GM18858 (cell line): Measurements from ENCODE around the gene THRA.

Experiments
- ATAC-seq: cut with Tn5 transposase; IDR thresholded peaks from one replicate; pipeline ENCODE4 v1.9.1; 2021; ENCODE audit not compliant: unreplicated experiment

Gene THRA, protein sequence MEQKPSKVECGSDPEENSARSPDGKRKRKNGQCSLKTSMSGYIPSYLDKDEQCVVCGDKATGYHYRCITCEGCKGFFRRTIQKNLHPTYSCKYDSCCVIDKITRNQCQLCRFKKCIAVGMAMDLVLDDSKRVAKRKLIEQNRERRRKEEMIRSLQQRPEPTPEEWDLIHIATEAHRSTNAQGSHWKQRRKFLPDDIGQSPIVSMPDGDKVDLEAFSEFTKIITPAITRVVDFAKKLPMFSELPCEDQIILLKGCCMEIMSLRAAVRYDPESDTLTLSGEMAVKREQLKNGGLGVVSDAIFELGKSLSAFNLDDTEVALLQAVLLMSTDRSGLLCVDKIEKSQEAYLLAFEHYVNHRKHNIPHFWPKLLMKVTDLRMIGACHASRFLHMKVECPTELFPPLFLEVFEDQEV

DNA sequence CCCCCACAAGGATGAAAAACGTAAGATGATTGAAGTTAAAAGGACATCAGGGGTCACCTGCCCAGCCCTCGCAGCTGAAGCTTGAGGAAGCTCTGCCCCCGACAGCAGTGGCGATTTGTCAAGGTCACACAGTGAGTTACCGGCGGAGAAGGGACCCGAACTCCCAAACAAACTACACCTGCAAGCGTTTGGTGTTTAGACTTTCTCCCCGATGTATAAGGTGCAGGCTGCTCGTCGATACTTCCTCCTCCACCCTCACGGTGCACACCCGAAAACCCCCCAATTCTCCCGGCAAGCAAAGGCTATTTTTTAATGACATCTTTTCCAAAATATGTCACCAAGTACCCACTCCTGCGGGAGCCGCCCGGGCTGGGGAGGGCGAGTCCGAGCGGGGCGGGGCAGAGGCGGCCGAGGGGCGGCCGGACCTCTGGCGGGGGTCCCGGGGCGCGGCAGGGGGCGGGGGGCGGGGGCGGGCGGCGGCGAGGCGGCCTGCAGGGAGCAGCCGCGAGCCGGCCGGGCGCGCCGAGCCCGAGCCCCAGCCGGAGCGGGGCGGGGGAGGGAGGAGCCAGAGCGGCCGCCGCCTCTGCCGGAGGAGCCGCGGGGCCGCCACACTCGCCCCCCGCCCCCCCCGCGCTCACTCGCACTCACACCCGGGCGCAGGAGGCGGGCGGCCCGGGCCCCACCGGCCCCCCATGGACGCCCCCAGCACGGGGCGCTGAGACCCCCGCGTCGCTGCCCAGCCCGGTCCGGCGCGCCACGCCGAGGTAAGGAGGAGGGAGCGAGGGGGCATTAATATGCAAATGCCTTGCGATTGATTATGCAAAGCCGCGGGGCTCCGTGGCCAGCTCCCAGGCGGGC, at the start of gene THRA:
THRA (plus strand) TSS at position 637 of the 858 bp plus-strand sequence. CDS start 11,524 bp downstream, outside the sequence.
- no peak for ATAC-seq

DNA sequence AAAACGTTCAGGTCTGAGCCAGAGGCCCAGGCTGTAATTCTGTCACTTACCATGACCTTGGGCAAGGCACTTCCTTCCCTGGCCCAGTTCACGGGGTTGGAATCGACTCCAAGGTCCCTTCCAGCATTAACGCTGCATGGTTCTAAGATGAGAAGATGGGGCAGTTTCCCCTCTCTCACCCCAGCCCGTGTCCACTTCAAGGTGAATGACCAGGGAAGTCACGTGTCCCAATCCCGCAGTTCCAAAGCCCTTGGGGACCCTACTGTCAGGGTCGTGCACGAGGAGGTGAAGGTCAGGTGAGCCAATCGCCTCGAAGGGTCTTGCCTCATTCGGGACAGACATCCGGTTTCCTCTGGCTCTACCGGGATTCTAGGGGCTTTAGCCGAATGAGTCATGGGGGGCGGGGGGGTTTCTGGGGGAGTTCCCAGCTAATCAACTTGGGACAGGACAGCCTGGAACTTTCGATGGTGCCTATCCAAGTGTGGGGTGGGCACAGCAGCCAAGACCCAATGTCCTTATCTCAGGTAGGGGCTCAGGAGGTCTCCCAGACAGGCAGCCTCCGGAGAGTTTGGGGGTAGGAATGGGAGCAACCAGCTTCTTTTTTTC, 48.3 kb upstream of the THRA start:
- no peak for ATAC-seq

GRCh38 chr17:40015005-40015997, 47.5 kb upstream of the THRA start, which contains the start of gene CSF3:
Gene CSF3 (plus strand): TSS chr17:40015440. CDS start chr17:40015475, 35 bp downstream.
- ATAC-seq = no peak

DNA sequence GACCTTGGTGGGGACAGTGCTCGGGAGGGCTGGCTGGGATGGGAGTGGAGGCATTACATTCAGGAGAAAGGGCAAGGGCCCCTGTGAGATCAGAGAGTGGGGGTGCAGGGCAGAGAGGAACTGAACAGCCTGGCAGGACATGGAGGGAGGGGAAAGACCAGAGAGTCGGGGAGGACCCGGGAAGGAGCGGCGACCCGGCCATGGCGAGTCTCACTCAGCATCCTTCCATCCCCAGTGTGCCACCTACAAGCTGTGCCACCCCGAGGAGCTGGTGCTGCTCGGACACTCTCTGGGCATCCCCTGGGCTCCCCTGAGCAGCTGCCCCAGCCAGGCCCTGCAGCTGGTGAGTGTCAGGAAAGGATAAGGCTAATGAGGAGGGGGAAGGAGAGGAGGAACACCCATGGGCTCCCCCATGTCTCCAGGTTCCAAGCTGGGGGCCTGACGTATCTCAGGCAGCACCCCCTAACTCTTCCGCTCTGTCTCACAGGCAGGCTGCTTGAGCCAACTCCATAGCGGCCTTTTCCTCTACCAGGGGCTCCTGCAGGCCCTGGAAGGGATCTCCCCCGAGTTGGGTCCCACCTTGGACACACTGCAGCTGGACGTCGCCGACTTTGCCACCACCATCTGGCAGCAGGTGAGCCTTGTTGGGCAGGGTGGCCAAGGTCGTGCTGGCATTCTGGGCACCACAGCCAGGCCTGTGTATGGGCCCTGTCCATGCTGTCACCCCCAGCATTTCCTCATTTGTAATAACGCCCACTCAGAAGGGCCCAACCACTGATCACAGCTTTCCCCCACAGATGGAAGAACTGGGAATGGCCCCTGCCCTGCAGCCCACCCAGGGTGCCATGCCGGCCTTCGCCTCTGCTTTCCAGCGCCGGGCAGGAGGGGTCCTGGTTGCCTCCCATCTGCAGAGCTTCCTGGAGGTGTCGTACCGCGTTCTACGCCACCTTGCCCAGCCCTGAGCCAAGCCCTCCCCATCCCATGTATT, 46.5 kb upstream of the THRA start:
- ATAC-seq = no peak

DNA sequence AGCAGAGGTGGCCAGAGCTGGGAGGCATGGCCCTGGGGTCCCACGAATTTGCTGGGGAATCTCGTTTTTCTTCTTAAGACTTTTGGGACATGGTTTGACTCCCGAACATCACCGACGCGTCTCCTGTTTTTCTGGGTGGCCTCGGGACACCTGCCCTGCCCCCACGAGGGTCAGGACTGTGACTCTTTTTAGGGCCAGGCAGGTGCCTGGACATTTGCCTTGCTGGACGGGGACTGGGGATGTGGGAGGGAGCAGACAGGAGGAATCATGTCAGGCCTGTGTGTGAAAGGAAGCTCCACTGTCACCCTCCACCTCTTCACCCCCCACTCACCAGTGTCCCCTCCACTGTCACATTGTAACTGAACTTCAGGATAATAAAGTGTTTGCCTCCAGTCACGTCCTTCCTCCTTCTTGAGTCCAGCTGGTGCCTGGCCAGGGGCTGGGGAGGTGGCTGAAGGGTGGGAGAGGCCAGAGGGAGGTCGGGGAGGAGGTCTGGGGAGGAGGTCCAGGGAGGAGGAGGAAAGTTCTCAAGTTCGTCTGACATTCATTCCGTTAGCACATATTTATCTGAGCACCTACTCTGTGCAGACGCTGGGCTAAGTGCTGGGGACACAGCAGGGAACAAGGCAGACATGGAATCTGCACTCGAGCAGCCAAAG, 45.2 kb upstream of the THRA start:
- ATAC-seq = no peak

GRCh38 chr17:40018211-40019121, 44.3 kb upstream of the THRA start:
- no peak for ATAC-seq

DNA sequence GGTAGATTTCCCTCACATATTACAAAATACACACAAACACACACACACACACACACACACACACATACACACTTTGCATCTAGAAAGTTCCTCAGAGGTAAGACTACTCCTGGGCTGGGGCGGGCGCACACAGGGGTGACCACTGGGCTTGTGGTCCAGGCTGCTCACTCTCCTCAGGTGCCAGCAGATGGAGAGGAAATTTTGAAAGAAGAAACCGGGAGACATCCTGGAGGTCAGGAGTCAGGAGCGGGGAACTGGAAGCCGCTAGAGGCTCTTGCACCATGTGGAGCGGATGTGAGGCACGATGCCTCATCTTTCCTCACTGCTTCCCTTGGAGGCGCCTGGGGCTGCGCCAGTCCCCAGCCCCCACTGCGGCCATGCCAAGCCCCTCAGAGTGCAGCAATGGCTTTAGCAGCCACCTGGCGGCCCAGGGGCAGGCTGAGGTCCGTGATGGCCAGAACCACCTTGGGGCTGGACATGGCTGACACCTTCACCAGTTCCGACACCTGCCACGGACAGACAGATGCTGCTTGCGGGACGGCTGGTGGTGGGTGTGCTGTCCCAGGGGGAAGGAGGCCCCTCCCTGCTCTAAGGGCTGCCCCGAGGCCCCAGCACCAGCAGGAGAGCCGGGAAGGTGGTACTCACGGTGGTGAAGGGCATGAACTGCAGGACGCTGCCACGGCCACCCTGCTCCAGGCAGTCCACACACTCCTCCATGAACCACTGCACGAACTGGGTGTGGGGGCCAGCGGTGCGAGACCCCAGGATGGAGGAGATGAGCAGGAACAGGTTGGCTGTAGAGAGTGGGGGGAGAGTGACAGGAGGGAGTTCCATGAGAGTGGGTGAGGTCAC, 43.4 kb upstream of the THRA start:
- no peak for ATAC-seq

DNA sequence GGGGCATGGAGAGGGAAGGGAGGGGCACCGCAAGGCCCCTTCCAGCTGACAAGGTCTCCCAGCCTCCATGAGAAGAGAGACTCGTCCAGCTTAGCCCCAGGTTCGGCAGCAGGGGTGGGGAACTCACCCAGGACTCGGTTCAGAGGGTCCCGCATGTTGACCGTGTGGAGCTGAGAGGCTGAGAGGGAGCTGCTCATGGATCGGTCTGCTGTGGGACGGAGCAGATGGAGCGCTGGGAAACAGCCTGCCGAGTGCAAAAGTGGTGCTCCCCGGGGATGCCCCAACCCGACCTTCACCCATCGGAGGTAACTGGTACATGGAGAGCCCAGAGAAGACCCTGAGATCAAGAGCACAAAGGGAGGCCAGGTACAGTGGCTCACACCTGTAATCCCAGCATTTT, 42.6 kb upstream of the THRA start:
- ATAC-seq = no peak

GRCh38 chr17:40021451-40021971, 41.3 kb upstream of the THRA start:
- ATAC-seq = no peak

DNA sequence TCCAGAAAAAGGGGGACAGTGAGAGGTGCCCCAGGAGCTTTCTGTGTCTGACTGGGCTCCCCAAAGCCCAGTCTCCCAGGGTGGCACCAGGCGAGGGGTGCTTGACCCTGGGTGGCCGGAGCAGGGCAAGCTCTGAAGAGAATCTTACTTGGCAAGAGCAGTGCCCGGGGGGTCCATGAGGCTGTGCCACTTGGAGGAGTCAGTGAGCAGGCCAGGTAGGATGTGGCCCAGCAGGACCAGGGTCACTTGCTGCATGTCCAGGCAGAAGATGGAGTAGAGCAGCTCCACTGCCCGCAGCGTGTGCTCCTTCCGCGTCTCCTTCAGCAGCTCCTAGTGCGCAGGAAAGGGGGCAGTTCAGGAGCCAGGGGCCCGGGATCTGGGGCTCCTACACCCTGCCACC, 40.3 kb upstream of the THRA start:
- no peak for ATAC-seq

DNA sequence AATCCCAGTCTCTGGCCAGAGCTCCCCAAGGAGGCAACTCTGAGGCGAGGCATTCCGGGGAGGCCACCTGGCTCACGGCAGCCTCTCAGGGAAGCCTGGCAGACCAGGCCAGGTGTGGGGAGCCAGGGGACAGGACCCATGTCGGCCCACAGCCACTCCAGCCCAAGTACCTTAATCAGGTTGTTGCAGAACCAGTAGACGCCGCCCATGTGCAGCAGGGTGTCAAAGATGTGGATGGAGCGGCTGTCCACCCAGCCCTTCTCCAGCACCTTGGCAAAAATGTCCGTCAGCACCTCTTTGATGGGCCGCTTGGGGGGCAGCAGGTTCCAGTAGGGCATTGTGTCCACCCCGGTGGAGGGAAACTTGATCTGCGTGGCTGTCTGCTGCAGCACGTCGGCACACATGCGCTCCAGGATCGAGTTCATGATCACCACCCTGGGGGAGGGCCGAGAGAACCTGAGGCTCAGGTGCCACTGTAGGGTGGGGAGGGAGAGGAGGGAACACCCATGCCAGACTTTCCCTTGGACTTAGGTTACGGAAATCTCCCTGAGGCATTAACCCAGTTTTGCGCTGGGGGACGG, 39.7 kb upstream of the THRA start:
- no peak for ATAC-seq

DNA sequence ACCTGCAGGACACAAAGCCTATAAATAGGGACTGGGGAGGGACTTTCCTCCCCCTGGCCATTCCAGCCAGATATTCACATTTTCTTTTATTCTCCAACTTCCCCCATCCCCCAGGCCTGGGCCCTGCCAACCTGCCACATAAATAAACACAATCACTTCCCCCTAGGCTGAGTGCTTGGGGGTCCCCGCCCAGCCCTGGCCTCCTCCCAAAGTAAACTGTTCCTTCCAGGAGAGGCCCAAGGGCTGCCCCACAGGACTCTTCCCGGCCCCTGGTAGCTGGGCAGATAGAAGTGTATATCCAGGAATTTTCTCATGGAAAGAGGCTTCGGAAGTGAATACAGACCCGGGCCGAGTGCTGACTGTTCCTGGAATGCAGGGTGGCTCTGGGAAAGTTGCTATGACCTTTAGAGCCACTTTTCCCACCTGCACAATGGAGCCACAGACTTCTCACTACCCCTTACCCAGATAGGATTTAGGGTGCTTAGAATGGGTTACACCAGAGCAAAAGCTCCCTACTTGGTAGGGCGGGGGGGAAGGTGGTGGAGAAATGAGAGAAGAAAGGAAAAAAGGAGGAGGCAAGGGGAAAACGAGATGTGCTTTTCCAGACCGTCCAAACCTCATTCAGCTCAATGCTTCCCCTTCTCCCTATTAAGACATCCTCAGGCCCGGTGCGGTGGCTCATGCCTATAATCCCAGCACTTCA, 39.0 kb upstream of the THRA start:
- ATAC-seq = no peak

- ATAC-seq = no peak
Observed at GRCh38 chr17:40024901-40025300, 37.9 kb upstream of the THRA start.

DNA sequence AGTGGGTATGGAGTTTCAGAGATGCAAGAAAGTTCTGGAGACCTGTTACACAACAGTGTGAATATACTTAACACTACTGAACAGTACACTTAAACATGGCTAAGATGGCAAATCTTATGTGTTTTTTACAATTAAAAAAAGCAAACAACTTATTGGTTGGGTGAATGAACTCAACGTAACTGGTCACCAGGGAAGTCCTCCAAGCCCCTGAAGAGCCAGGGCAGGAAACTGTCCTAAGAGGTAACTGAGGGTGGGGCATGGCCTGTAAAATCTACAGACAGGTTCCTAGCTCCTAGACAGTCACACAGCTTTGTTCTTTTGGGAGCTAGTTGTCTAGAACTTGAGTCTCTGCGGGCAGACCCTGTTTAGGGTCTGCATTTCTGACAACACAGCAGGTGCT, 37.2 kb upstream of the THRA start:
- ATAC-seq = no peak

DNA sequence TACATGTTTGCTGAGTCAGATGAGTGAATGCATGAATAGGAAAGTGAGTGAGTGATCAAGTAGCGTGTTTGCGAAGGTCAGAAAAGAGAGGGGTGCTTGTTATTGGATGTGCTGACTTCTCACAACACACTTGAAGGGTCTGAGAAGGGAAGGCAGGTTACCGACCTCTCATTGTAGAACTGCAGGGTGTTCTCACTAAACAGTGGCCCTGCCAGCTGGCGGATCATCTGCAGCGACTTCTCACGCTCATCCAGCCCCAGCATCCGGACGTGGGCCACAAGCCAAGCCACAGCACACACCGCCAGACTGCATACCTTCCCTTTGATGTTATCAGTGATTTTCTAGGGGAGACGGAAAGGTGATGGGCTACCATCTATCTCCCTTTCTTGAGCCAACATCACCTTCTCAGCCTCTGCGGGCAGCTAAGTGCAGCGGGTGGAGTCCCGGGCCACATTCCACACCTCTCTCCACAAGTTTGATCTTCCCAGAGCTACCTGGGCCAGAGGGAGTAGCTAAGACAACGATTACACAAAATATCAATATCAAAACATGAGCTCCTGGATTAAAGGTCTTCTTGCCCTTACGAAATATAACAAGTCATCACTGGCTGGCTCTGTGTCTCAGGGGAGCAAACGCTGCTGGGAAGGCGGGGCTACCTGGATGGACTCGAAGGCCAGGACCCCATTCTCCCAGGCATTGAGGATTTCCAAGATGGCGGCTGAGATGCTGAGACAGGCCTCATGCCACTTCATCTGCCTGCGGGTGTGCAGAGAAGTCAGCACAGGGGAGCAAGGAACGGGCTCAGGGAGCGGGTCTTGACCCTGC, 36.6 kb upstream of the THRA start:
- no peak for ATAC-seq
